Measurements from ENCODE around the gene MIPEP.

Gene MIPEP

DNA sequence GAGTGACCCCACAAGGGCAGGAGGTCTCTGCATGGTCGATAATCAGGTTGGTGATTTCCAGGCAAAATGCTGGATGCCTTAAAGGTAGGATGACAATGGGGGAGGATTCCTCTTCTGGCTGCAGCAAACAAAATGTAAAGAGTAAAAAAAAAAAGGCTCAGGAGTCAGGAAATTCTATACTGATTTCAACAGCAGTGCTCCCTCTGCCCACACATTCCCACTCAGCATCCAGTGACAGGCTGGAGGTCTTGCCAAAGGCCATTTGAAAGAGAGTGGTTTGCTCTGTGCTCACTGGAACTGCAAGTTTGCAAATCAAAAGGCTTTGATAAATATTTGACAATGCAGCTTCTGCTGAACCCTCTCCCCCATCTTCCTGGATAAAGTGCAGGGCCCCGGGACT lies 183.6 kb downstream of the MIPEP start:
- no peak for DNase-seq

GRCh38 chr13:23703246-23703860 lies 185.8 kb downstream of the MIPEP start:
- no peak for DNase-seq

DNA sequence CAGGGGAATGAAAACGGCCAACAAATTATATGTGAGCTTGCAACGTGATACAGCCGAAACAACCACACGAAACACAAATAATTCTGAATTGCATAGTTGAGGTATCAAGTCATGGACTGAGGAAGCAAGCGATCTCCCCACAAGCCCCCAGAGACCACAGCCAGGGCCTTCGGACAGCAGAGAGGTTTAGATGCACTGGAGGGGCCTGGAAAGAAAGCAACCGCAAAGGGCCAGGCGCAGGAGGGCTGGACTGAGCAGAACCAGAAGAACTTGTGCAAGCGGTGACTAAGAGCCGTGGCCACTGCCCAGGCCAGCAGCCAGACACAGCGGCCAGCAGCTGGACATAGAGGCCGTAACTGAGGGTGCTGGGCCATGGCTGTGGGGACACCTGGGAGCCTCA lies 187.6 kb downstream of the MIPEP start:
- DNase-seq = no peak

- no peak for DNase-seq
Measured at GRCh38 chr13:23701186-23701585, 188.0 kb downstream of the MIPEP start.

- no peak for DNase-seq
Measured at GRCh38 chr13:23699271-23699670, 189.9 kb downstream of the MIPEP start.

DNA sequence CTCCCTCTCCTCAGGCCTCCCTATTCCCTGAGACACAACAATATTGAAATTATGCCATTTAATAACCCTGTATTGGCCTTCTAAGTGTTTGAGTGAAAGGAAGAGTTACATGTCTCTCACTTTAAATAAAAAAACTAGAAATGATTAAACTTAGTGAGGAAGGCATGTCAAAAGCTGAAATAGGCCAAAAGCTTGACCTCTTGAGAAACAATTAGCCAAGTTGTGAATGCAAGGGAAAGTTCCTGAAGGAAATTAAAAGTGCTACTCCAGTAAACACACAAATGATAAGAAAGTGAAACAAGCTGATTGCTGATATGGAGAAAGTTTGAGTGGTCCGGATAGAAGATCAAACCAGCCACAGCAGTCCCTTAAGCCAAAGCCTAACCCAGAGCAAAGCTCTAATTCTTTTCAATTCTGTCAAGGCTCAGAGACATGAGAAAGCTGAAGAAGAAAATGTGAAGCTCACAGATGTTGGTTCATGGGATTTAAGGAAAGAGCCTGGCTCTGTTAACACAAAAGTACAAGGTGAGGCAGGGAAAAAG lies 191.4 kb downstream of the MIPEP start:
- no peak for DNase-seq

DNA sequence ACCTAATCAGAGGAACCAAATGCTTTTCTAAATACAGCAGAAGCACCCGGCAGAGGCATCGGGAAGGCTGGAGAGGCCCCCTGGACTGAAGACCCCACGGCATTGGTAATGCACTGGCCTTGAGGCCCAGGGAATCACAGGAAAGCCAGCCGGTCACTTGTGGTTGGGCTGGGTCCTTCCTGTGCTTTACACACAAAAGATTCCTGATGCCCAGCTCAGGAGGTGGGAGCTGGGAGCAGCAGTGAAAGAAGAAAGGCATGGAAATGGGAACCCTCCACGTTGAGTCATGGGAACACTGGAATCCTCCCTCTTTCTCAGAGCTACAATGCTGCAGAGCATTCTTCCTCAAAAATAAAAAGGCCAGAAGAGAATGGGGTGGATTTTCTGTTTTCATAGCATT lies 192.6 kb downstream of the MIPEP start:
- no peak for DNase-seq

DNA sequence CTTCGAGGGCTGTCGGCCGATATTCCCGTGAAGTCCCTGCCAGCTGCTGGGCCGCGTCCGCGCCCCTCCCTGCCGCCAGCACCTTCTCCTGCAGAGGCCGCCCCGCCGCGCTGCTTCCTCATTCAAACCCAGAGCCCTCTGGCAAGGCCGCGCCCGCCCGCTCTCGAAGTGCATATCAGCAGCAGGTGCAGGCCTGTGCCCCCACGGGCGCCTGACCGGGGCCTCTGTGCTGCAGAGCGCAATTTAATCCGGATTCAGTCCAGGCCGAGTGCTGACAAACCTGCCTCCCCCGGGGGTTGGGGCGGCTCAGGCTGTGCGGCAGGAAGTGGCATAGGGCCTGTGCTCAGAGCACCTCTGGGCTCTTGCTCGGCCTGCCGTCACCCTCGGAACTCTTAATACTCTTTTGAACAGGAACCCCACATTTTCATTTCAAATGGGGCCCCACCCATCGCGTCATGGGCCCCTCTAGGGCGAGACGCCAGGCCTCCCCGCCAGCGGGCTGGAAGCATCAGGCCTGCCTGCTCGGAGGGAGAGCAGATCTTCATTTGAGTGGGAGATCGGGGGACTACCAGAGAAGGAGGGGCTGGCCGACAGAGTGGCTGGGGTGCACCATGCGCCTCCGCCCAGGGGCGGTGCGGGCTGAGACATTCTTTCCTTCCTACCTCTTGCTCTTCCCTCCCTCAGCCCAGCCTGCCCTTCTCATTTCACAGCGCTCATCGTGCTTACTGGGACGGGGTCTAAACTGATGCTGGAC lies 193.3 kb downstream of the MIPEP start:
- DNase-seq = no peak

- no peak for DNase-seq
Measured at GRCh38 chr13:23695196-23695595, 194.0 kb downstream of the MIPEP start.

- no peak for DNase-seq
Measured at GRCh38 chr13:23692816-23693215, 196.4 kb downstream of the MIPEP start.

DNA sequence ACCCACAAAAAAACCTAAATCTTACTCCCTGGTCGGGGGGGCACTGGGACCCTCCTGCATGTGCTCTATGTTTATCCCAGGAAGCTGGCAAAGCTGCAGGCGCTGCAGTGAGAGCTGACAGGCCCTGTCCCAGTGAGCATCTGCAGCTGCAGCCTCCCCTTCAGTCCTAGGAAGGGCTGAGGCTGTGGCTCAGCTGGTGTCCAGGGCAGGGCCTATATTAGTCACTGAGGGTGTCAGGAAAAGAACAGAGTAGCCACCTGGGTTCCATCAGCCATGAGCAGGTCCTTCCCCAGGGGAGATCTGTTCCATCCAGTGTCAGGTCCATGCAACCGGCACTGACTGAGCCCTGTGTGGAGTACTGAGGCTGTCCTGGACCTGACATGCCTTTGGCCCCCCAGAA lies 198.5 kb downstream of the MIPEP start:
- DNase-seq = no peak

DNA sequence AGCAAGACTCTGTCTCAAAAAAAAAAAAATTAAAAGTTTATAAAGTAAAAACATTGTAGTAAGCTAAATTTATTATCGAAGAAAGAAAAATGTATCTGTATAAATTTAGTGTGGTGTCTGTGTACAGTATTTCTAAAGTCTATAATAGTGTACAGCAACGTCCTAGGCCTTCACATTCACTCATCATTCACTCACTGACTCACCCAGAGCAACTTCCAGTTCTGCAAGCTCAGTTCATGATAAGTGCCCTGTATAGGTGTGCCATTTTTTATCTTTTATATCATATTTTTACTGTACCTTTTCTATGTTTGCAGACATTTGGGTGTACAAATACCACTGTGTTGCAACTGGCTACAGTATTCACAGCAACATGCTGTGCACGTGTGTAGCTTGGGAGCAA lies 200.9 kb downstream of the MIPEP start:
- DNase-seq = no peak

DNA sequence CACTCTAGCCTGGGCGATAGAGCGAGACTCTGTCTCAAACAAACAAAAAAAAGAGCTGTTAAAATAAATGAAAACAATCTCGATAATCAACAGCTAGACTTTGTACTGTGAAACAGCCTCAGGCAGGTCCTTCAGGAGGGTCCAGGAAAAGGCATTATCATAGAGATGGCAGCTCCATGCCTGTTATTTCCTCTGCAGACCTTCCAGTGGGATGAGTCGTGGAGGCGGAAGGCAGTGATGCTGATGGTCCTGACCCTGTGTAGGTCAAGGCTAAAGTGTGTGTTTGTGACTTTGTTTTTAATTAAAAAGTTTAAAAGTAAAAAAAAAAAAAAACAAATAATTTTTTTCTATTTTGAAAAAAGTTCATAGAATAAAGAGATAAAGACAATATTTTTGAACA lies 201.6 kb downstream of the MIPEP start:
- DNase-seq = no peak

DNA sequence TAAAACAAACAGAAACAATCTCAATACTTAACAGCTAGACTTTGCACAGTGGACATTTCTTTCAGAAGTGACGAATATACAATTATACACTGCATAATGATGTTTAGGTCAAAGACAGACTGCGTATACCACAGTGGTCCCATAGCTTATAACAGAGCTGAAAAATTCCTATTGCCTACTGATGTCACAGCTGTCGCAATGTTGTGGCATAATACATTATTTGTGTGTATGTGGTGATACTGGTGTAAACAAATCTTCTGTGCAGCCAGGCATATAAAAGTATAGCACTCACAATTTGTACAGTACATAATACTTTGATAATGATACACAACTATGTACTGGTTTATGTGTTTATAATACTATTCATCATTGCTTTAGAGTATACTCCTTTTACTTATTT lies 202.3 kb downstream of the MIPEP start:
- DNase-seq = no peak

DNA sequence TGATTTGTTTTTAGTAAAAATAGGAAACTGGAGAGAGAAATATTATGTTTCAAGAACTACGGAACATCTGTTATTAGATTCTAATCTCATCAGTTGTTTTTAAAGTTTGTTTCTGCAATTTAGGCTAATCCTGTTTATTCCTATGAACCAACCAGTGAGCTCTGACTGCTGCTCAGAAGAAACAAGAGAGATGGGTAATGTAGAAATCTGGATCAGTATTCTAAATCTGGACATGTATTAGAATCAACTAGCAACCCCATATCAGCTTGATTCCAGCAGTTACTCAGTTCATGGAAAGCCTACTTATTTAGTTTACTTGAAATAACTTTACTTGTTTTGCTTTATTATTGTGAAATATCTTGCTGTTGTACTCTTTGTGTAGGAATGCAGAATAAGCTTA lies 203.8 kb downstream of the MIPEP start:
- no peak for DNase-seq

DNA sequence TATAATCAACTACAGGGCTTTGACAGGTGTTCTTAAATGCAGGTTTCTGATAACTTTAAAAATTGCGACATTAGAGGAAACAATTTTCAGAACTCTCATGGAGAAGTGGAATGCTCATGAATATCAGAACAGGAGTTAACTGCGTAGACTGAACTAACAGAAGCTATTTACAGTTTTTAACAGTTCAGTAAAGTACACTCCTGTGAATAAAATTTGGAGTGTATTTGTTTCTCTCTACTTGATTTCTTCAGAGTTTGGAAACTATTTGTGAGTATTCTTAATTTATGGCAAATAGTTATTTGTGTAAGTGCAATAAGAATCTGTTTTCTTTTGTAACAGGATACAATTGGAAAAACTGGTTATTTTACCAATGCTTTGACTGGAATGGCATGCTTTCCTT lies 204.6 kb downstream of the MIPEP start:
- no peak for DNase-seq

DNA sequence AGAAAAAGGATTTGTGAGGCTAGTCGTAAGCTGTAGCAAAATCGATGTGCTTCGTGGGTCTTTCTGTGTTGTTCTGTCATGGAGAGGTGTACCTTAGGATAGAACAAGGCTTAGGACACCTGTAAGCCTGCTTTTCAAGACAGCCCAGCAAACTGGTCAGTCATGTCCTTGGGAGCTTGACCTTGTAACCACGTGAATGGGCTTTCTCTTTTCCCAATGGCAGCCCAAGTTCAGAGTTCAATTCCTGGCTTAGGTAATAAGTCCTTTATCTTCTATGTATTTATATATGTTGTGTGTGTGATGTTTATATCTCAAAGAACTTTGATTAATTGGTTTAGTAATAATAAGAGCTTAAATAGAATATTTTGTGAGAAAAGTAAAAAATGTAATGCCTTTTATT lies 206.1 kb downstream of the MIPEP start:
- DNase-seq = no peak

DNA sequence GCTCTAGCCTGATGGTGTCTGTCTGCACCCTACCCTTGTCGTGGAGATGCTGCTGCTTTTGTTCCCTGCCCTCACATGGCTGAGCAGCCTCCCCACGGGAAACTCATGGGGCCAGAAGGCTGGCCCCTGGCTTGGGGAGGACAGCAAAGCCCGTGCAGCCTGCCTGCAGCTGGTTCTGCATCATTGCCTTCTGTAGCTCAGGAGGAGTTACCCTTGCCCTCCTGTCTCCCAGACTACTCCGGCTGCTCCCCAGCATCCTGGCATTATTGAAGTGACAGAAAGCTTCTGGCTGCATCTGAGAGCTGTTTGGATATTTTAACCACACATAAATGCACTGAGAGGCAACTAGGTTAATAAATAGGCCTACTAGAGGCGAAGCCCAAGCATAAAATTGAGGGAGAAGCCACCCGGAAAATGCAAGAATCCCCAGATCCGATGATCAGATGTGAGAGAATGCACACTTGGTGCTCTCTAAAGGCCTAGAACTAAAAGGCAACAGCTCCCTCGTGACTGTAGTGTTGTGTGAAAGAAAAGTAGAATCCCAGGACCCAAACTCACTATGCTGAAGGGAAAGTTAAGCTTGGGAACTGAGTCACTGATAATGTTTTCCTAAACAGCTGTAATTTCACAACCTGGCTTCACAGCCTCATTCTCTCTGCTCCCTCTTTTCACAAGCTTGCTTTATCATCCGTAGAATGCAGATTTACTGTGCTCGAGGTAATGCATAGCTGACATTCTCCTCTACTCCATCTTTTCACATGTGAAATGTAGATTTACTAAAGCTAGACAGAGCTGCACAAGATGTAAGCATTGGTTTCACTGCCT lies 208.1 kb downstream of the MIPEP start:
- DNase-seq = no peak
